T-helper 1 cell treated with Interleukin-12 subunit alpha and Interleukin-12 subunit beta and Interleukin-4 antibody, amounts not matched to agents 30 μg/mL and 1 μg/mL, for 36 hours (primary cell): ENCODE measurements around the gene ABLIM3.

ENCODE experiments used
- H3K27ac Mint-ChIP-seq: one replicate; pipeline ENCODE4 v1.8.0; 2021; ENCODE audit warnings: mild to moderate bottlenecking, mixed read lengths
- H3K27me3 Mint-ChIP-seq: one replicate; pipeline ENCODE4 v1.8.0; 2021; ENCODE audit warnings: low read depth, mixed read lengths
- H3K36me3 Mint-ChIP-seq: one replicate; pipeline ENCODE4 v1.8.0; 2021; ENCODE audit warnings: low read depth, mixed read lengths
- H3K4me1 Mint-ChIP-seq: one replicate; pipeline ENCODE4 v1.8.0; 2021; ENCODE audit warnings: low read depth, mixed read lengths
- H3K4me3 Mint-ChIP-seq: one replicate; pipeline ENCODE4 v1.8.0; 2021; ENCODE audit warnings: mild to moderate bottlenecking, moderate library complexity, mixed read lengths
- H3K9me3 Mint-ChIP-seq: one replicate; pipeline ENCODE4 v1.8.0; 2021; ENCODE audit warnings: mixed read lengths

The ABLIM3 gene

GRCh38 chr5:149205625-149206523 lies 64.6 kb downstream of the ABLIM3 start:
- H3K4me3 Mint-ChIP-seq: no peak overlapping the region
- H3K27ac Mint-ChIP-seq: no peak overlapping the region
- H3K9me3 Mint-ChIP-seq: no peaks in the 10 kb centered on the region
- H3K4me1 Mint-ChIP-seq: no peaks in the 10 kb centered on the region
- no peaks in the 10 kb centered on the region for H3K27me3 Mint-ChIP-seq
- no peaks in the 10 kb centered on the region for H3K36me3 Mint-ChIP-seq

- no peak overlapping the region for H3K27ac Mint-ChIP-seq
- no peaks in the 10 kb centered on the region for H3K4me1 Mint-ChIP-seq
- no peak overlapping the region for H3K4me3 Mint-ChIP-seq
- H3K36me3 Mint-ChIP-seq: no peaks in the 10 kb centered on the region
- H3K9me3 Mint-ChIP-seq: no peaks in the 10 kb centered on the region
- no peaks in the 10 kb centered on the region for H3K27me3 Mint-ChIP-seq
These were observed 65.3 kb downstream of the ABLIM3 start for GRCh38 chr5:149206524-149207141.

DNA sequence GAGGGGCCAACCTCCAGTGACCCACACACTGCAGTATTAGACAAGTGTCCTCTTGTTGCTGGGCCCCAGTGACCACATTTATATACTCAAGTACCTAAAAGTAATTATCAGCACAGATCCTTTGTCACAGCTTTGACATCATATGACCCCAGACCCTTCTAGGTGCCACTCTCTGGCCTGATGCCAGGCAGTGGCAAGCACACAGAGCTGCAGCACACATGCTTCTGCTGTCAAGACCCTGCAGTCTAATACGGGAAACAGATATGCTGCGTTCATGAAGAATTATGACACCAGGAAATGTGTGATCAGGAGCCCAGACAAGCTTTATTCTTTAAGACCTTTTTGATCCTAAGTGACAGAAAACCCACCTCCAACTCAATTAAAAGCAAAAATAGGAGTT lies 66.5 kb downstream of the ABLIM3 start:
- H3K9me3 Mint-ChIP-seq: no peaks in the 10 kb centered on the region

GRCh38 chr5:149210225-149210624 lies 68.9 kb downstream of the ABLIM3 start:
- peaks cover 4% of the 10 kb centered on the region for H3K27me3 Mint-ChIP-seq
- H3K4me1 Mint-ChIP-seq: no peaks in the 10 kb centered on the region
- H3K4me3 Mint-ChIP-seq: no peak overlapping the region
- H3K9me3 Mint-ChIP-seq: no peaks in the 10 kb centered on the region
- H3K36me3 Mint-ChIP-seq: no peaks in the 10 kb centered on the region
- H3K27ac Mint-ChIP-seq: no peak overlapping the region

More for the DNA sequence above, 66.5 kb downstream of the ABLIM3 start:
- Mint-ChIP-seq H3K4me3 (no peak overlapping the region), H3K27me3 (peaks cover 1% of the 10 kb centered on the region), H3K4me1 (no peaks in the 10 kb centered on the region), H3K27ac (no peak overlapping the region), H3K36me3 (no peaks in the 10 kb centered on the region)

GRCh38 chr5:149210968-149211490 lies 69.7 kb downstream of the ABLIM3 start:
- H3K4me3 Mint-ChIP-seq: no peak overlapping the region
- no peaks in the 10 kb centered on the region for H3K9me3 Mint-ChIP-seq
- no peaks in the 10 kb centered on the region for H3K4me1 Mint-ChIP-seq
- H3K36me3 Mint-ChIP-seq: no peaks in the 10 kb centered on the region
- peaks cover 4% of the 10 kb centered on the region for H3K27me3 Mint-ChIP-seq
- H3K27ac Mint-ChIP-seq: no peak overlapping the region

DNA sequence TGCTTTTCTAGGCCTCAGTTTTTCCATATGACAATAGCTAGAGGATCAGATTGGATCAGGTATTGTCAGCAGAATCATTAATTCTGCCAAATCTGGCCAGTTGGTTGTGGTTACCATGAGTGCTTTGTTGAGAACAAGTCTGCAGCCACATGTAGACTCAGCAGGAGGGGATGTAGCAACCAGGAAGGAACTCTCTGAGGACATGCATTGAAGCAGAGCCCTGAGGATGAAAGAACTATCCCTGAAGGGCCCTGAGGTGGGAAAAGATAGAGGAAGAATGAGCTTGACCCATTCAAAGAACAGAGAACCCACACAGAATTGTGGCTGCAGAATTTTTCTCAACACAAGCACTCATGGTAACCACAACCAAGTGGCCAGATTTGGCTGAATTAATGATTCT lies 70.3 kb downstream of the ABLIM3 start:
- no peak overlapping the region for H3K4me3 Mint-ChIP-seq
- no peaks in the 10 kb centered on the region for H3K36me3 Mint-ChIP-seq
- H3K27me3 Mint-ChIP-seq: peaks cover 4% of the 10 kb centered on the region
- no peak overlapping the region for H3K27ac Mint-ChIP-seq
- no peaks in the 10 kb centered on the region for H3K9me3 Mint-ChIP-seq
- no peaks in the 10 kb centered on the region for H3K4me1 Mint-ChIP-seq

- Mint-ChIP-seq H3K36me3 (no peaks in the 10 kb centered on the region), H3K9me3 (no peaks in the 10 kb centered on the region), H3K27me3 (peaks cover 4% of the 10 kb centered on the region), H3K4me1 (no peaks in the 10 kb centered on the region), H3K4me3 (no peak overlapping the region), H3K27ac (no peak overlapping the region)
These were observed 71.1 kb downstream of the ABLIM3 start for GRCh38 chr5:149212198-149212951.

DNA sequence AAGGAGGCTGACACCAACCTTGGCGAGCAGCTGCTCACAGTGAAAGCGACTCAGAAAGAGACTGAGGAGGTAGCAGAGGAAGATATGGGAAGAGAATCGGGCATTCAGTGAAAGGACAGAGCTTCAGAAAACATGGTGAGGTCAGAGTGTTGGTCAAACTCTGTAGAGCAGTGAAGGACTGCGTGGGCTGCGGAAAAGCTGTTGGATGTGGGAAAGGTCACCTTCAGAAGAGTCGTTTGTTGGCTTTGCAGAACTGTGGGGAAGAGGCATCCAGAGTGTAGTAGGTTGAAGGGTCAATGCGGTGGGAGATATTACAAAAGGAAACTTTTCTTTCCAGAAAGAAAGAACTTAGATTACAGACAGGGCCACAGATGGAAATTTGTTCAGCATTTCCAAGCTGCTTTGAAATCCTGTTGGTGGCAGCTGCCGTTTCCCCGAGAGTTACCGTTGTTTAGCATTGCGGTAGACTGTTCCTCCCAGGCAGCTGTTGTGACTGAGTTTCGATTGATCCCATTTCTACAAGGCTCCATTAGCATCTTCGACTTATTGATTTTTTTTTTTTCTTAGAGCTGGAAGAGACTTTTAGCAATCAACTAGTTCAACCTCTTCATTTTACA lies 72.1 kb downstream of the ABLIM3 start:
- H3K27ac Mint-ChIP-seq: no peak overlapping the region
- H3K4me3 Mint-ChIP-seq: no peak overlapping the region
- H3K9me3 Mint-ChIP-seq: no peaks in the 10 kb centered on the region
- no peaks in the 10 kb centered on the region for H3K4me1 Mint-ChIP-seq
- H3K36me3 Mint-ChIP-seq: no peaks in the 10 kb centered on the region
- H3K27me3 Mint-ChIP-seq: peaks cover 4% of the 10 kb centered on the region

DNA sequence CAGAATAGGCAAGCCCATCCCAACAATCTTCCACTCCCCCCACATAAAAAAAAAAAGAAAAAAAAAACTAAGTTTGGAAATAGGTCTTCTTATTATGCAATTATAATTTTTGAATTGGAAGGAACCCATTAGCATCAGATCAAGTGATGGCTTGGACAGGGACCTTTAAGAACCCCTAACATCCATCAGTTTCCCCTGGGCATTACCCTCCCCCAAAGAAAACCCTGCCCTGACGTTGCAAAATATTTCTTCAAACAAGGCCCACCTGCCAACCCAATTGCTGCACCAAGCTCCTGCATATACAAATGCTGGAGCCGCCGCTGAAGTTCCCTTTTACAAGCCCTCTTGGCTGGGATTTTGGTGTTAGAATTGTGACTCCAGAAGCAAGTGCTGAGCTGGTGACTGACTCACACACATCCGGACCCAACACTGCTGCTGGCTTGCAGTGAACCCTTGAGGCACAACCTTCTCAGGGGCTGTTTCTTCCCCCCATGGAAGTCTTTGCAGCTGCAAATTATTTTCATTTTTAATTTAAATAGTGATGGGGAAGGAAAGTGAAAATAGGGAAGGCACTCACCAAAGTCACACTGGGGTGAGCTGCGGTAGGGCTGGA lies 74.3 kb downstream of the ABLIM3 start:
- peaks cover 4% of the 10 kb centered on the region for H3K27me3 Mint-ChIP-seq

DNA sequence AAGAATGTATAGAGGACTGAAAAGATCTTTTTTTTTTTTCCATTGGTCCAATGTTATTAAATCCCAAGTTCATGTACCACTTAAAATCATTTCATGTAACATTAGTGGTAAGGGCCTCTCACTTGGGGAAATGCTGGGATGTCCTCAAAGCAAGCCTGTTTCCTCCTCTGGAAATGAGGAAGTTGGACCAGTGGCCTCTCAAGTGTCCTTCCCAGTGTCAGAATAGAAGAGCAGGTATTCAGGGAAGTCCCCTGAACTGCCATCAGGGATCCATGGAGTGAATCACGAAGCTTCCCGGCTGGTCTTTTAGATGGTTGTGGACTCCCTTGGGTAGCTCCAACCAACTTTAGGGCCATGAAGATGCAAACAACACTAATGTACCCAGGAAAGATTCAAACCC lies 75.2 kb downstream of the ABLIM3 start:
- Mint-ChIP-seq H3K4me3 (no peak overlapping the region), H3K9me3 (no peaks in the 10 kb centered on the region), H3K27ac (no peak overlapping the region), H3K4me1 (no peaks in the 10 kb centered on the region), H3K27me3 (peaks cover 4% of the 10 kb centered on the region), H3K36me3 (no peaks in the 10 kb centered on the region)

More for the DNA sequence above, 74.3 kb downstream of the ABLIM3 start:
- Mint-ChIP-seq H3K4me3 (no peak overlapping the region), H3K36me3 (no peaks in the 10 kb centered on the region), H3K4me1 (no peaks in the 10 kb centered on the region), H3K9me3 (no peaks in the 10 kb centered on the region), H3K27ac (no peak overlapping the region)

DNA sequence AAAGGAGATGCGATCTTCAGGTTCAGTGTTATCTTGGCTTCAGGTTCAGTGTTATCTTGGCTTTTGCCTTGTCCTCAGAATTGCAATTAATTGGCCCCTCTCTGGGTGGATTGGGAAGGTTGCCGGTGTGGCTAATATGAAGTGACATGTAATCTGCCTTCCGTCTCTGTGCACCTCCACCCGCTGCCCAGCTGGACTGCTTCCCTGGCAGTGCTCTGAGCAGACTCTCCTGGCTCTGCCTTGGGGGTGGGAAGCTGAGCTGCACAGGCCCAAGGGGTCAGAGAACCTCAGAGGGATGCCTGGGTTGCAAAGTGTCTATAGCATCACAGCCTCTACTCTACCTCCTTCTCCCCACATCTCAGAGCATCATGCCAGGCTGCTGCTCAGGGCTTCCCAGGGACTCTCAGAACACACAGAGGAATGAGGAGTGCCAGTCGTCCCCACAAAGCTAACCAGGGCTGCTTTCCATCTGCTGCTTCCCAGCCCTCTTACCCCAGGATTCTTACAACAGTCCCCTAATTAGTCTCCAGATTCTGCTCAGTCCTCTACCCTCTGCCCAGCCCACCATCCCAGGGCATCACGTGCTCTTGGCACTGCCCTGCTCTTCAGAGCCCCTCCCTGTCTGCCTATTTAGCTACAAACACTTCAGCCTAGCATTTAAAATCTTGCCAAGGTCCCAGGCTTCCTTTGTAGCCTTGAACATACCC lies 76.0 kb downstream of the ABLIM3 start:
- Mint-ChIP-seq H3K36me3 (no peaks in the 10 kb centered on the region), H3K4me1 (no peaks in the 10 kb centered on the region), H3K4me3 (no peak overlapping the region), H3K9me3 (no peaks in the 10 kb centered on the region), H3K27ac (no peak overlapping the region), H3K27me3 (peaks cover 4% of the 10 kb centered on the region)

DNA sequence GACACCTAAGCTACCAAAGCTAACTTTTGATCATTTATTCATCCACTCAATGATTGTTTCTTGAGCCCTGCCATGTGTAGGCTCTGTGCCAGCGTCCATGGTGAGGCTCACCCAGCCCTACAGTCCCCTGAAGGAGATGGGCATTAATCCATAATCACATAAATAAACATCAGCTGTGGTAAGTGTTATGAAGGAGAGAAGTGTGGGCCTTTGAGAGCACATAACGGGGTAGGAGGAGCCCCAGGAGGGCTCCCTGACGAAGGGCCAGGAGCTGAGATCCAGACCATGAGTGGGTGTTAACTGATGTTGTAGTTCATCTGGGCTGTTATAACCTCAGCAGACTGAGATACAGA lies 76.5 kb downstream of the ABLIM3 start:
- H3K4me1 Mint-ChIP-seq: no peaks in the 10 kb centered on the region
- no peaks in the 10 kb centered on the region for H3K9me3 Mint-ChIP-seq
- no peak overlapping the region for H3K4me3 Mint-ChIP-seq
- H3K27me3 Mint-ChIP-seq: peaks cover 4% of the 10 kb centered on the region
- no peaks in the 10 kb centered on the region for H3K36me3 Mint-ChIP-seq
- no peak overlapping the region for H3K27ac Mint-ChIP-seq

DNA sequence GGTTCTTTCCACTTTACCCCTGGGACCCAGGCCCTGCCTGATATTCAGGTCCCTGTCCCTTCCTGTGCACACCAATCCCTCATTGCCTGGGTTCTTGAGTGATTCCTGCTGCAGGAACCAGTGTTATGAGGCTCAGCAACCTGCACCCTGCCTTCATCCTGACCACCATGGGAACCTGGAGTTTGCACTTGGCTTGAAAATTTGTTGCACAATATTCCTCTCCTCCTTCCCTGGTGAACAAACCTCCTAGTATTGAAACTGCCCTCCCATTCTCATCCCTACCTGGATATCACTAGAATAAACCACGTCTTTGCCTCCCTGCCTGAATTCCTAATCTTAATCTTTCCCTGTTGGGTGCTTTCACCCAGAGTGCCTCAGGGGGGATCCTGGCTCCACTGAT lies 78.3 kb downstream of the ABLIM3 start:
- Mint-ChIP-seq H3K27ac (no peak overlapping the region), H3K4me1 (no peaks in the 10 kb centered on the region), H3K36me3 (no peaks in the 10 kb centered on the region), H3K9me3 (no peaks in the 10 kb centered on the region), H3K4me3 (no peak overlapping the region), H3K27me3 (peaks cover 5% of the 10 kb centered on the region)
